Iris pigment epithelial cell (primary cell): ENCODE measurements around the gene XKR3.
"Not testable (repeated sequence)": the region's sequence is repeated elsewhere in the genome, so short reads cannot be mapped to it uniquely, and the experiment has no call there.

Source experiments
- DNase-seq: peaks from one replicate; pipeline ENCODE4 v3.0.0-alpha.2; 2011; ENCODE audit warnings: low read depth

The XKR3 gene

GRCh38 chr22:16747266-16748159 is 77.7 kb downstream of the XKR3 start:
- DNase-seq: not testable (repeated sequence)

- DNase-seq: not testable (repeated sequence)
Measured at GRCh38 chr22:16734271-16734670, 90.9 kb downstream of the XKR3 start.
